IPS-20b (cell line): ENCODE data around the gene CLCA4.

Source experiments
- H3K27ac ChIP-seq: one replicate; pipeline ENCODE4 v1.5.1; 2013; ENCODE audit warnings: low read length
- H3K27me3 ChIP-seq: 2 replicates; pipeline ENCODE4 v1.6.1; 2013; ENCODE audit warnings: mild to moderate bottlenecking, low read length, inconsistent platforms; ENCODE audit not compliant: insufficient read depth
- H3K36me3 ChIP-seq: 2 replicates; pipeline ENCODE4 v1.6.1; 2013; ENCODE audit warnings: low read depth, mild to moderate bottlenecking, inconsistent platforms, low read length, moderate library complexity; ENCODE audit not compliant: insufficient read depth
- H3K4me1 ChIP-seq: 2 replicates; pipeline ENCODE4 v1.6.1; 2013; ENCODE audit warnings: mild to moderate bottlenecking, control low read depth, inconsistent platforms, low read length, moderate library complexity; ENCODE audit not compliant: insufficient read depth
- H3K4me3 ChIP-seq: 2 replicates; pipeline ENCODE4 v1.5.1; 2013; ENCODE audit warnings: mild to moderate bottlenecking, low read length, inconsistent platforms
- H3K9ac ChIP-seq: 2 replicates; pipeline ENCODE4 v1.6.1; 2013; ENCODE audit warnings: low read depth, mild to moderate bottlenecking, inconsistent platforms, low read length, moderate library complexity
- H3K9me3 ChIP-seq: 2 replicates; pipeline ENCODE4 v1.6.1; 2013; ENCODE audit warnings: mild to moderate bottlenecking, low read depth, low read length, inconsistent platforms; ENCODE audit not compliant: insufficient read depth

Gene CLCA4

GRCh38 chr1:86508583-86508969 is 38.3 kb upstream of the CLCA4 start:
- no peak overlapping the region for H3K27ac ChIP-seq
- H3K9me3 ChIP-seq = no peaks in the 10 kb centered on the region
- H3K9ac ChIP-seq = no peak overlapping the region
- peaks cover 9% of the 10 kb centered on the region for H3K4me1 ChIP-seq
- H3K27me3 ChIP-seq = no peaks in the 10 kb centered on the region
- no peaks in the 10 kb centered on the region for H3K36me3 ChIP-seq
- H3K4me3 ChIP-seq = no peak overlapping the region

DNA sequence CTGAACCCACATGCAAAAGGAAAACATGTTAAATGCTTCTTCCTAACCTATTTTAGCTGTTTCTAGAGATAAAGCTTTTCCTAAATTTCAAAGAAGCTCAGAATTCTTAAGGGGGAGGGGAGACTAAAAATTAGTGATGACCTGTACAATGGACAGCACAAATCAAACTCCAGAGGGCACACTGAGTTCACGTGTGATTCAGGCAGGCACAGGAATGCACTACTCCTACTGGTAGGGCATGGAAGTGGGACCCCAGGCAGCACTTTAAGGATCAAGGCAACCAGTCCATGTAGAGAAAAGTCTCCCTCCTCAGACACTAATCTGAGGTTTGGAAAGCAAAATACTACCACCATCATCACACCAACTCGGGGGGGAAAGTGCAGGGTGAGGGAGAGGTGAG is 31.3 kb upstream of the CLCA4 start:
- Histone ChIP-seq H3K9me3 (no peaks in the 10 kb centered on the region), H3K4me3 (no peak overlapping the region), H3K4me1 (peaks cover 7% of the 10 kb centered on the region; the same call in 1 of the 2 replicates), H3K36me3 (no peaks in the 10 kb centered on the region), H3K27me3 (no peaks in the 10 kb centered on the region), H3K27ac (no peak overlapping the region), H3K9ac (no peak overlapping the region)

GRCh38 chr1:86516335-86516734 is 30.5 kb upstream of the CLCA4 start:
- Histone ChIP-seq H3K9me3 (no peaks in the 10 kb centered on the region), H3K4me3 (no peak overlapping the region), H3K27ac (no peak overlapping the region), H3K27me3 (no peaks in the 10 kb centered on the region), H3K36me3 (no peaks in the 10 kb centered on the region), H3K9ac (no peak overlapping the region), H3K4me1 (peaks cover 7% of the 10 kb centered on the region; the same call in 1 of the 2 replicates)

GRCh38 chr1:86517336-86517735 is 29.5 kb upstream of the CLCA4 start:
- Histone ChIP-seq H3K9ac (no peak overlapping the region), H3K27ac (no peak overlapping the region), H3K4me1 (peaks cover 7% of the 10 kb centered on the region; the same call in 1 of the 2 replicates), H3K27me3 (no peaks in the 10 kb centered on the region), H3K36me3 (no peaks in the 10 kb centered on the region), H3K9me3 (no peaks in the 10 kb centered on the region), H3K4me3 (no peak overlapping the region)

DNA sequence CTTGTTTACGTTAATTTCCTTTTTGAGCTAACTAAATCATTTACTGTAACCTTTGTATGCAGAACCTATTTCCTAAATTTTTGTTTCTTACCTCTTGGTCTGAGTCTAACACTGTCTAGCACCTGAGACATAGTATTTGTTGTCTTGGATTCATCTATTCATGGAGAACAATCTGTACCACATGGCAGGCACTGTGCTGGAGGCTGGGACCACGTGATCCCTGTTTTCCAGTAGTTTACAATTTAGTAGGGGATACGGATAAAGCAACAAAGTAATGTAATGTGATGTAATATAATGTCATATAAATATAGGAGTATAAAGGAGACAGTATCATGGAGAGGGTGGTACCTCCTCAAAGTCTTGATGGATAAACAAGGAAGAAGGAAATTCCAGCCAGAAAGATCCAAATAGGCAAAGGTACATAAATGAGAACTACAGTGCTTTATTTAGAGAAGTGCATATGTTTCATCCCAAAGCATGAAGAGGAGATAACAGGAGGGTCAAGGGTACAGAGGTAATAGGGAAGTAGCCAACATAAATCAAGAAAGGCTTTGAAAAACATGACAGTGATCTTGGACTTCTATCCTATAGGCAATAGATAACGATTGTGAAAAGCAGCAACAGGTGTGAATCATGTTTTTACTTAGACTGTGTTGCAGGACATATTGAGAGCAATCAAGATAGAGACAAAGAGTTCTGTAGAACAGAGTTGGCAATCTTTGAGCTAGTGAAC is 25.9 kb upstream of the CLCA4 start:
- no peaks in the 10 kb centered on the region for H3K36me3 ChIP-seq
- no peaks in the 10 kb centered on the region for H3K27me3 ChIP-seq
- H3K9ac ChIP-seq = no peak overlapping the region

GRCh38 chr1:86521522-86521891 is 25.4 kb upstream of the CLCA4 start:
- no peak overlapping the region for H3K9ac ChIP-seq

More for the DNA sequence above, 25.9 kb upstream of the CLCA4 start:
- Histone ChIP-seq H3K4me3 (no peak overlapping the region), H3K4me1 (peaks cover 7% of the 10 kb centered on the region; the same call in 1 of the 2 replicates), H3K27ac (no peak overlapping the region), H3K9me3 (no peaks in the 10 kb centered on the region)

GRCh38 chr1:86522240-86522639 is 24.6 kb upstream of the CLCA4 start:
- H3K4me1 ChIP-seq = peaks cover 5% of the 10 kb centered on the region; the same call in 1 of the 2 replicates
- H3K9me3 ChIP-seq = no peaks in the 10 kb centered on the region
- H3K4me3 ChIP-seq = no peak overlapping the region

More at GRCh38 chr1:86521522-86521891, 25.4 kb upstream of the CLCA4 start:
- no peak overlapping the region for H3K4me3 ChIP-seq
- H3K27me3 ChIP-seq = no peaks in the 10 kb centered on the region
- H3K4me1 ChIP-seq = peaks cover 7% of the 10 kb centered on the region; the same call in 1 of the 2 replicates
- H3K36me3 ChIP-seq = no peaks in the 10 kb centered on the region
- no peaks in the 10 kb centered on the region for H3K9me3 ChIP-seq
- no peak overlapping the region for H3K27ac ChIP-seq

DNA sequence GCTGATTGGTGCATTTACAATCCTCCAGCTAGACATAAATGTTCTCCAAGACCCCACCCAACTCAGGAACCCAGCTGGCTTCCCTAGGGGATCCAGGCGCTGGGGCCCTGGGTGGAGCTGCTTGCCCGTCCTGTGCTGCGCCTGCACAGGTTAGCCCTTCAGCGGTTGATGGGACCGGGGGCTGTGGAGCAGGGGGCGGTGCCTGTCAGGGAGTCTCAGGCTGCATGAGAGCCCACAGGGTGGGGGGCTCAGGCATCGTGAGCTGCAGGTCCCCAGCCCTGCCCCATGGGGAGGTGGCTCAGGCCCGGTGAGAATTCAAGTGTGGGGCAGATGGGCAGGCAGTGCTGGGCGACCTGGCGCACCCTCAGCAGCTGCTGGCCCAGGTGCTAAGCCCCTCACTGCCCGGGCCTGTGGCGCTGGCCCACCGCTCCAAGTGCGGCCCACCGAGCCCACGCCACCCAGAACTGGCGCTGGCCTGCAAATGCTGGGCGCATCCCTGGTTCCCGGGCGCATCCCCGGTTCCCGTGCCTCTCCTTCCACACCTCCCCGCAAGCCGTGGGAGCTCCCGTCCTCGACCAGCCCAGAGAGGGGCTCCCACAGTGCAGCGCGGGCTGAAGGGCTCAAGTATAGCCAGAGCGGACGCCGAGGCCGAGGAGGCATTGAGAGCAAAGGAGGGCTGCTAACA is 23.1 kb upstream of the CLCA4 start:
- Histone ChIP-seq H3K9ac (no peak overlapping the region), H3K4me3 (no peak overlapping the region), H3K36me3 (no peaks in the 10 kb centered on the region), H3K27ac (no peak overlapping the region), H3K27me3 (no peaks in the 10 kb centered on the region), H3K4me1 (no peaks in the 10 kb centered on the region), H3K9me3 (no peaks in the 10 kb centered on the region)

More at GRCh38 chr1:86522240-86522639, 24.6 kb upstream of the CLCA4 start:
- Histone ChIP-seq H3K9ac (no peak overlapping the region), H3K36me3 (no peaks in the 10 kb centered on the region), H3K27me3 (no peaks in the 10 kb centered on the region), H3K27ac (no peak overlapping the region)

DNA sequence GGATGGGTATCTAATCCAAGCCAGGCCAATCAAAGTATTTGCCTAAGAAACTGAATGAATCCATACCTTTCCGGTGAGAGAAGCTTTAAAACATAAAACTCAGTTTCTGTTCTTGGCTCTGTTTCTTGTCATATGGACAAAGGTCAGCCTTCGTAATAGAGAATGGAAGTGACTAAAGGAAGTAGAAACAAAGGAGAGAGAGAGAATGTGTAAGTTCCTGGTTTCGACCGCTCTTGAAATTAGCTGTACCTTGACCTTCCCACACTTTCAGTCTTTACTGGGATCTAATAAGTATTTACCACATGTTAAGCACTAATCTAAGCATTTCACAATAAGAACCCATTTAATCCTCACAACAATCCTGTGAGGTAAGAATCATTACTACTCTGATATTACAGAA is 19.6 kb upstream of the CLCA4 start:
- Histone ChIP-seq H3K27ac (no peak overlapping the region), H3K4me1 (no peaks in the 10 kb centered on the region), H3K9me3 (no peaks in the 10 kb centered on the region), H3K9ac (no peak overlapping the region), H3K4me3 (no peak overlapping the region), H3K27me3 (no peaks in the 10 kb centered on the region), H3K36me3 (no peaks in the 10 kb centered on the region)

GRCh38 chr1:86530211-86530845 is 16.6 kb upstream of the CLCA4 start:
- no peaks in the 10 kb centered on the region for H3K9me3 ChIP-seq
- H3K4me3 ChIP-seq = no peak overlapping the region

DNA sequence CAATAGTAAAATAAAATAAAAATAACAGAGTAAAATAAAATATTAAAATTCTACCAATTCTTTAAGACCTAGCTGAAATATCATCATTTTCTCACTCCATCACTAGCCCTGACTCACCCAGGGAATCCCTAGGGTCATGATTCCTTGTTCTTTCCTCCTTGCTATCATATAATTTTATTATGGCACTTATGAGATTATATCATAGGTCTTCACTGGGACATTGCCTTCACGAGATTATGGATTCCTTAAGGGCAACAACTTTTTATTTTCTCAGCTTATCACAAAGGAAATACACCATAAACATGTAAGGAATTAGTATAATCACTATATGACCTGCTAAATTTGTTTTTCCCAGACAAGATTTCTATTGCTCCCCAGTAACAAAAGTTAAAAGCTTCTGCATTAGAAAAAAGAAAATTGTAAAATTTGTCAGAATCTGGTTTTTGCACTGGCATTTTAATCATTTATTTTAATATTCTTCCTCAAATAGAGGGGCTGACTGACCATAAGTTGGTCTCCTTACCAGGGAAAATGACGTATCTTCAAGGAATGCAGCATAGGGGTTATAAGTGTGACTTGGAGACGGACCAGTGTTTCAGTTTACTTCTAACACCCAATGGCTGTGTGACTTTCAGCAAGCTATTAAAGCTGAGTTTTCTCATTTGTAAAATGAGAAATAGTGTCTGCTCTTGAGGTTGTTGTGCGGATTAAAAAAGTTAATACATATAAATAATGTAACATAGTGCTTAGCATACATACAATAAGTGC is 8.8 kb upstream of the CLCA4 start:
- H3K4me3 ChIP-seq = no peak overlapping the region
- no peaks in the 10 kb centered on the region for H3K36me3 ChIP-seq
- no peak overlapping the region for H3K9ac ChIP-seq
- no peaks in the 10 kb centered on the region for H3K9me3 ChIP-seq
- H3K27ac ChIP-seq = no peak overlapping the region
- no peaks in the 10 kb centered on the region for H3K27me3 ChIP-seq
- no peaks in the 10 kb centered on the region for H3K4me1 ChIP-seq

More at GRCh38 chr1:86530211-86530845, 16.6 kb upstream of the CLCA4 start:
- Histone ChIP-seq H3K9ac (no peak overlapping the region), H3K27ac (no peak overlapping the region), H3K36me3 (no peaks in the 10 kb centered on the region), H3K27me3 (no peaks in the 10 kb centered on the region), H3K4me1 (no peaks in the 10 kb centered on the region)
